Suprapubic skin (tissue), 4 donors: ENCODE measurements around the gene A3GALT2. TPM values are rescaled to one million over a fixed set of nuclear protein-coding genes. Genes with fewer than 3 reads are reported as not detected.
"Not testable (repeated sequence)": the region's sequence is repeated elsewhere in the genome, so short reads cannot be mapped to it uniquely, and the experiment has no call there.

Experiments
- DNase-seq, 2 donors: peaks; one replicate each; pipeline ENCODE4 v3.0.0-alpha.2; 2019; ENCODE audit warnings: low spot score in 2 of 2
- H3K27ac ChIP-seq: fragments of 200-600 bp; sonication (generic); one replicate; pipeline ENCODE4 v1.5.1; 2019
- H3K27me3 ChIP-seq: fragments of 200-600 bp; sonication (generic); one replicate; pipeline ENCODE4 v1.5.1; 2019
- H3K36me3 ChIP-seq: fragments of 200-600 bp; sonication (generic); one replicate; pipeline ENCODE4 v1.5.1; 2019
- H3K4me1 ChIP-seq: fragments of 200-600 bp; sonication (generic); one replicate; pipeline ENCODE4 v1.5.1; 2019
- H3K4me3 ChIP-seq: fragments of 200-600 bp; sonication (generic); one replicate; pipeline ENCODE4 v1.5.1; 2019; ENCODE audit warnings: mild to moderate bottlenecking
- H3K9me3 ChIP-seq: fragments of 200-600 bp; sonication (generic); one replicate; pipeline ENCODE4 v1.5.1; 2019
- EP300 ChIP-seq: sonication (generic); formaldehyde crosslinking; IDR thresholded peaks from one replicate; pipeline ENCODE4 v1.6.1; 2017; ENCODE audit warnings: antibody characterized with exemption
- POLR2A ChIP-seq, 2 donors: fragments of 450-650 bp; IDR thresholded peaks; one replicate each; pipeline ENCODE4 v1.6.1; 2017; ENCODE audit warnings: antibody characterized with exemption in 2 of 2, mild to moderate bottlenecking in 2 of 2, moderate library complexity in 2 of 2
- POLR2AphosphoS5 ChIP-seq, 3 donors: sonication (generic); formaldehyde crosslinking; IDR thresholded peaks; one replicate each; pipeline ENCODE4 v1.6.1; 2017; ENCODE audit warnings: antibody characterized with exemption in 3 of 3
- WGBS: methylation state at CpG from one replicate; pipeline ENCODE4 v1.1.5; 2018; 5-methylcytosine and 5-hydroxymethylcytosine counted together
- total RNA-seq, 4 donors: library from RNA; depleted of rRNA; stranded (reverse); fragments of >200 nt; gene quantifications; one replicate each; pipeline ENCODE4 v1.1.0, GENCODE V29; 2016
- TF ChIP-seq, protein P1 (sequence below), 2 donors: fragments of 200-600 bp in 1 of 2; fragments of 450-650 bp in 1 of 2; sonication (generic) in 1 of 2; IDR thresholded peaks; one replicate each; pipeline ENCODE4 v1.5.1; 2016 to 2019; ENCODE audit warnings: antibody characterized with exemption in 2 of 2, mild to moderate bottlenecking in 1 of 2, moderate library complexity in 1 of 2

Gene A3GALT2
- total RNA-seq, 4 donors from 2014 or later: not detected

DNA sequence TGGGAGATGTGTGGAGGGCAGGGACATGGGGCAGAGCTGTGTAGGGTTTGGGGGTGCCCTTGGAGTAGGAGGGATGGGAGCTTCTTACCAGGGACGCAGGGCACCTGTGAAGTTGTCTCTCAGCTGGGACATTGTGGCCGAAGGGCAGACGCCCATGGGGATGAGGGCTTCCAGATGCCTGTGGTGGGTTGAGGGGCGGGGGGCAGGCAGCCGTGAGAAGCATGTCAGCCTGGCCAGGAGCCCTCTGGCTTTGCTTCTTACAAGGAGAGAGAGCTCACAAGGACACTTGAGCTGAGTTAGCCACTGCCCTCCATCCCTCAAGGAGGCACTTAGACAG, 8.5 kb downstream of the A3GALT2 start:
- Histone ChIP-seq H3K27ac (no peak overlapping the region), H3K9me3 (no peaks in the 10 kb centered on the region), H3K27me3 (no peaks in the 10 kb centered on the region), H3K4me1 (no peaks in the 10 kb centered on the region), H3K36me3 (no peaks in the 10 kb centered on the region), H3K4me3 (no peak overlapping the region)
- WGBS: 67% methylated on average over 5 of the region's 5 CpGs
- no peak for DNase-seq
- no peak for TF ChIP-seq POLR2AphosphoS5 (IDR thresholded peaks at IDR 0.05)
- TF ChIP-seq EP300: no peak
- no peak for TF ChIP-seq POLR2A (IDR thresholded peaks at IDR 0.05)
- TF ChIP-seq, protein P1, sequence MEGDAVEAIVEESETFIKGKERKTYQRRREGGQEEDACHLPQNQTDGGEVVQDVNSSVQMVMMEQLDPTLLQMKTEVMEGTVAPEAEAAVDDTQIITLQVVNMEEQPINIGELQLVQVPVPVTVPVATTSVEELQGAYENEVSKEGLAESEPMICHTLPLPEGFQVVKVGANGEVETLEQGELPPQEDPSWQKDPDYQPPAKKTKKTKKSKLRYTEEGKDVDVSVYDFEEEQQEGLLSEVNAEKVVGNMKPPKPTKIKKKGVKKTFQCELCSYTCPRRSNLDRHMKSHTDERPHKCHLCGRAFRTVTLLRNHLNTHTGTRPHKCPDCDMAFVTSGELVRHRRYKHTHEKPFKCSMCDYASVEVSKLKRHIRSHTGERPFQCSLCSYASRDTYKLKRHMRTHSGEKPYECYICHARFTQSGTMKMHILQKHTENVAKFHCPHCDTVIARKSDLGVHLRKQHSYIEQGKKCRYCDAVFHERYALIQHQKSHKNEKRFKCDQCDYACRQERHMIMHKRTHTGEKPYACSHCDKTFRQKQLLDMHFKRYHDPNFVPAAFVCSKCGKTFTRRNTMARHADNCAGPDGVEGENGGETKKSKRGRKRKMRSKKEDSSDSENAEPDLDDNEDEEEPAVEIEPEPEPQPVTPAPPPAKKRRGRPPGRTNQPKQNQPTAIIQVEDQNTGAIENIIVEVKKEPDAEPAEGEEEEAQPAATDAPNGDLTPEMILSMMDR (IDR thresholded peaks at IDR 0.05): no peak

DNA sequence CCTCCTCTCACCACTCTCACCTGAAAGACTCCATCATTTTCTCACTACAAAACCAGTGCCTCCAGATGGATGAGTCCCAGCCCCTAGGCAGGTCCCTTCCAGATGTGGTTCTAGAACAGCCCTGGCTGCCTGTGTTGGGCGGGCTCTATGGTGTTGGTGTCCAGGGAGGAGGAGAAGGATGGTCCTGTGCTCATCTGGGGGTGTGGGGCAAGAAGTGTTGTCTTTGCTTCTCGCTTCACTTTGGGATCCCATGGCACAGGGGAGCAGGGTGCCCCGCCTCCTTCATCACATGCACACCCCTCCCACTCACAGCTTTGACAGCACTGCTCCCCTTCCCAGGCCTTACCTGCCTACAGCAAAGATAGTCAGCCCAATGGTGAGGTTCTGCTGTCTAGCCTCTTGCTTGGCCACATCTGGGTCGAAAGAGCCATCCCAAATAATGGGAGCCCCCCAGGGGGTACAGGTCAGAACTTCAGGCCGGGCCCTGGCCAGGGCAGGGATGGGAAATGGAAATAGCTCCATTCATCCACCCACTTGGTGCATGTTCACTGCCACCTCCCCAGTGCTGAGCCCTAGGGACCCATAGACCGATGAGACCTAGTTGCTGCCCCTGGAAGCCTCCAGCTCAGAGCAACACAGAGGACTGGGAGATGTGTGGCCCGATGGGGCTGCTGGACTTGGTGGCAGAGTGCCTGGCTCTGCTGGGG, 9.0 kb downstream of the A3GALT2 start:
- 87% methylated on average over 7 of the region's 7 CpGs for WGBS
- Histone ChIP-seq H3K36me3 (no peaks in the 10 kb centered on the region), H3K27ac (no peak overlapping the region), H3K4me3 (no peak overlapping the region), H3K9me3 (no peaks in the 10 kb centered on the region), H3K27me3 (peaks cover 4% of the 10 kb centered on the region), H3K4me1 (peaks cover 5% of the 10 kb centered on the region)
- no peak for DNase-seq
- TF ChIP-seq, protein P1 (IDR thresholded peaks at IDR 0.05): no peak
- no peak for TF ChIP-seq EP300
- TF ChIP-seq POLR2A (IDR thresholded peaks at IDR 0.05): no peak
- TF ChIP-seq POLR2AphosphoS5 (IDR thresholded peaks at IDR 0.05): no peak

DNA sequence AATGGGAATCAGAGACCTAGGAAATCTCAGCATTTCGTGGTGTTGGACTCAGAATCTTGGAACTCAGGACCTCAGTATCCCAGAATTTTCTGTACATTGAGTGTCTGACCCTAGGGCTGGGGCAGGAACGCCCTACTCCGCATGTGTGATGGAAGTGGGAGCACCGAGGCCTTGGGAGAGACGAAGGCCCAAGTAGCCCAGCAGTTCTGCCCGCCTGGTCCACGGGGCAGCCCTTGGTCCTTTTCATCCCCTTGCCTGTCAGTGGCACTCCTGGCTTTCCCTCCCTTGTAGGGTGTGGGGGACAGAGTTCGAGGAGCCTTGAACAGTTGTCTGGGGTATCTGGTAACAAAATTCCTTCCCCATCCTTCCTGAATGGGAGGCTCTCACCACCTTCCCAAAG, 10.2 kb downstream of the A3GALT2 start:
- Histone ChIP-seq H3K4me1 (peaks cover 12% of the 10 kb centered on the region), H3K36me3 (no peaks in the 10 kb centered on the region), H3K9me3 (no peaks in the 10 kb centered on the region), H3K27me3 (peaks cover 12% of the 10 kb centered on the region), H3K4me3 (no peak overlapping the region), H3K27ac (no peak overlapping the region)
- 91% methylated on average over 7 of the region's 8 CpGs for WGBS
- DNase-seq: no peak
- no peak for TF ChIP-seq POLR2A (IDR thresholded peaks at IDR 0.05)
- no peak for TF ChIP-seq EP300
- TF ChIP-seq POLR2AphosphoS5 (IDR thresholded peaks at IDR 0.05): no peak
- TF ChIP-seq, protein P1 (IDR thresholded peaks at IDR 0.05): no peak

DNA sequence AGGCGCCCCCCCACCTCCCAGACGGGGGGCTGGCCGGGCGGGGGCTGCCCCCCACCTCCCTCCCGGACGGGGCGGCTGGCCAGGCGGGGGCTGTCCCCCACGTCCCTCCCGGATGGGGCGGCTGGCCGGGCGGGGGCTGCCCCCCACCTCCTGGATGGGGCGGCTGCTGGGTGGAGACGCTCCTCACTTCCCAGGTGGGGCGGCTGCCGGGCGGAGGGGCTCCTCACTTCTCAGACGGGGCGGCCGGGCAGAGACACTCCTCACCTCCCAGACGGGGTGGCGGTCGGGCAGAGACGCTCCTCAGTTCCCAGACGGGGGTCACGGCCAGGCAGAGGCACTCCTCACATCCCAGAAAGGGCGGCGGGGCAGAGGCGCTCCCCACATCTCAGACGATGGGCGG, 11.5 kb downstream of the A3GALT2 start:
- H3K36me3 ChIP-seq, H3K27ac ChIP-seq, H3K9me3 ChIP-seq, DNase-seq, H3K4me3 ChIP-seq: not testable (repeated sequence)
- H3K27me3 ChIP-seq: peaks cover 12% of the 10 kb centered on the region
- H3K4me1 ChIP-seq: peaks cover 12% of the 10 kb centered on the region
- WGBS: 98% methylated on average over 20 of the region's 32 CpGs

DNA sequence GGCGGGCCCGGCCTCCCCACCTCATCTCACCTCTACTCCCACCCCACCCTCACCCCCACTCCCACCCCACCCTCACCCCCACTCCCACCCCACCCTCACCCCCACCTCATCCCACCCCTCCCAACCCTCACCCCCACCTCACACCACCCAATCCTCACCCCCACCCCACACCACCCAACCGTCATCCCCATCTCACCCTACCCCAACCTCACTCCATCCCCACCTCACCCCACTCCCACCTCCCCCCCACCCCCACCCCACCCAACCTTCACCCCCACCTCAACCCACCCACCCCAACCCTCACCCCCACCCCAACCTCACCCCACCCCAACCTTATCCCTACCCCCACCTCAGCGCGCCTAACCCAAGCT, 13.4 kb downstream of the A3GALT2 start:
- peaks cover 12% of the 10 kb centered on the region for H3K27me3 ChIP-seq
- no peak overlapping the region for H3K27ac ChIP-seq
- no peaks in the 10 kb centered on the region for H3K9me3 ChIP-seq
- no peaks in the 10 kb centered on the region for H3K36me3 ChIP-seq
- no peak overlapping the region for H3K4me3 ChIP-seq
- TF ChIP-seq, protein P1 (IDR thresholded peaks at IDR 0.05): no peak
- TF ChIP-seq POLR2AphosphoS5 (IDR thresholded peaks at IDR 0.05) (no peak), EP300 (no peak), POLR2A (IDR thresholded peaks at IDR 0.05) (no peak)
- no peak for DNase-seq
- peaks cover 12% of the 10 kb centered on the region for H3K4me1 ChIP-seq
- WGBS: 69% methylated on average over 3 of the region's 5 CpGs
